Testis (tissue), 2 donors: ENCODE results near the gene FERMT1.

Source experiments
- POLR2A ChIP-seq: fragments of 450-650 bp; IDR thresholded peaks from one replicate; pipeline ENCODE4 v1.6.1; 2017; ENCODE audit warnings: antibody characterized with exemption, mild to moderate bottlenecking, moderate library complexity
- TF ChIP-seq, protein P1 (sequence below), 3 experiments: fragments of 450-650 bp in 2 of 3; fragments of 200-600 bp in 1 of 3; sonication (generic) in 1 of 3; IDR thresholded peaks; one replicate each; pipeline ENCODE4 v1.5.1; 2016 to 2019; ENCODE audit warnings: antibody characterized with exemption in 3 of 3, mild to moderate bottlenecking in 2 of 3, moderate library complexity in 1 of 3

DNA sequence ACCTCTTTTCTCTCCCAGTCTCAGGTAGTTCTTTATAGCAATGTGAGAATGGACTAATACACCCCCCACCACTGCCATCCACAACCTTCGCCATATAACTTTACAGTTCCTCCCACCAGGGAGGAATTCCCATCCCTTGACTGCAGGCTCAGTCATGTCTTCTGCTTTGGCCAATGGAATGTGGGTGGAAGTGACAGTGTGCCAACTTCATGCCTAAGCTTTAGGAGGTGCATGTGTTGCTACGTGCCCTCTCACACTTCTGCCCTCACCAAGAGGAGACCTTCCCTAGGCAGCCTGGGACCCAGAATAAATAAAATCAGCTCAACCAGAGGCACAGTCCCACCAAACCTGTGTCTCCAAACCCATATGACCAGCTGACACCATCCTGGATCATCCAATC, 36.0 kb downstream of the FERMT1 start:
- TF ChIP-seq, protein P1, sequence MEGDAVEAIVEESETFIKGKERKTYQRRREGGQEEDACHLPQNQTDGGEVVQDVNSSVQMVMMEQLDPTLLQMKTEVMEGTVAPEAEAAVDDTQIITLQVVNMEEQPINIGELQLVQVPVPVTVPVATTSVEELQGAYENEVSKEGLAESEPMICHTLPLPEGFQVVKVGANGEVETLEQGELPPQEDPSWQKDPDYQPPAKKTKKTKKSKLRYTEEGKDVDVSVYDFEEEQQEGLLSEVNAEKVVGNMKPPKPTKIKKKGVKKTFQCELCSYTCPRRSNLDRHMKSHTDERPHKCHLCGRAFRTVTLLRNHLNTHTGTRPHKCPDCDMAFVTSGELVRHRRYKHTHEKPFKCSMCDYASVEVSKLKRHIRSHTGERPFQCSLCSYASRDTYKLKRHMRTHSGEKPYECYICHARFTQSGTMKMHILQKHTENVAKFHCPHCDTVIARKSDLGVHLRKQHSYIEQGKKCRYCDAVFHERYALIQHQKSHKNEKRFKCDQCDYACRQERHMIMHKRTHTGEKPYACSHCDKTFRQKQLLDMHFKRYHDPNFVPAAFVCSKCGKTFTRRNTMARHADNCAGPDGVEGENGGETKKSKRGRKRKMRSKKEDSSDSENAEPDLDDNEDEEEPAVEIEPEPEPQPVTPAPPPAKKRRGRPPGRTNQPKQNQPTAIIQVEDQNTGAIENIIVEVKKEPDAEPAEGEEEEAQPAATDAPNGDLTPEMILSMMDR (IDR thresholded peaks at IDR 0.05) = no peak
- TF ChIP-seq POLR2A = no peak
